GM10248 (cell line): ENCODE results near the gene GDF9.
"Not testable (repeated sequence)": the region's sequence is repeated elsewhere in the genome, so short reads cannot be mapped to it uniquely, and the experiment has no call there.

Source experiments
- CTCF ChIA-PET: fragments of 300-600 bp; sonication (Branson Sonifier 250); formaldehyde crosslinking; extraction: SDS; loops from one replicate; lab custom pipeline; 2021; ENCODE audit warnings: antibody characterized with exemption; lab: Yijun Ruan, JAX
- POLR2A ChIA-PET: fragments of 350-650 bp; sonication (Branson Sonifier 250); formaldehyde crosslinking; extraction: SDS; loops from one replicate; lab custom pipeline; 2020; ENCODE audit warnings: antibody characterized with exemption; lab: Yijun Ruan, JAX
- DNase-seq: peaks from one replicate; pipeline ENCODE4 v3.0.0; 2012; ENCODE audit errors: extremely low spot score
- TF ChIP-seq, protein P1 (sequence below): IDR thresholded peaks from 2 replicates; pipeline ENCODE4 v1.5.1; 2012; ENCODE audit warnings: mild to moderate bottlenecking, low read depth; ENCODE audit errors: extremely low read depth, missing control alignments, control extremely low read depth

The GDF9 gene

GRCh38 chr5:132856011-132856410 is 10.3 kb downstream of the GDF9 start:
- ChIA-PET CTCF (interaction anchor here (2.6 to 18.9 kb wide), 3 partner anchors 10 to 23 kb away, joined by 8 to 215 read pairs (median 41); partner anchors contain the start of genes GDF9, SHROOM1 and UQCRQ), POLR2A (no interaction called here)
- DNase-seq, result no peak
- TF ChIP-seq, protein P1, sequence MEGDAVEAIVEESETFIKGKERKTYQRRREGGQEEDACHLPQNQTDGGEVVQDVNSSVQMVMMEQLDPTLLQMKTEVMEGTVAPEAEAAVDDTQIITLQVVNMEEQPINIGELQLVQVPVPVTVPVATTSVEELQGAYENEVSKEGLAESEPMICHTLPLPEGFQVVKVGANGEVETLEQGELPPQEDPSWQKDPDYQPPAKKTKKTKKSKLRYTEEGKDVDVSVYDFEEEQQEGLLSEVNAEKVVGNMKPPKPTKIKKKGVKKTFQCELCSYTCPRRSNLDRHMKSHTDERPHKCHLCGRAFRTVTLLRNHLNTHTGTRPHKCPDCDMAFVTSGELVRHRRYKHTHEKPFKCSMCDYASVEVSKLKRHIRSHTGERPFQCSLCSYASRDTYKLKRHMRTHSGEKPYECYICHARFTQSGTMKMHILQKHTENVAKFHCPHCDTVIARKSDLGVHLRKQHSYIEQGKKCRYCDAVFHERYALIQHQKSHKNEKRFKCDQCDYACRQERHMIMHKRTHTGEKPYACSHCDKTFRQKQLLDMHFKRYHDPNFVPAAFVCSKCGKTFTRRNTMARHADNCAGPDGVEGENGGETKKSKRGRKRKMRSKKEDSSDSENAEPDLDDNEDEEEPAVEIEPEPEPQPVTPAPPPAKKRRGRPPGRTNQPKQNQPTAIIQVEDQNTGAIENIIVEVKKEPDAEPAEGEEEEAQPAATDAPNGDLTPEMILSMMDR, result no peak

GRCh38 chr5:132854992-132855391 is 11.3 kb downstream of the GDF9 start:
- CTCF ChIA-PET, result interaction anchor here (2.0 to 18.9 kb wide), 4 partner anchors 9 to 35 kb away, joined by 8 to 215 read pairs (median 26); partner anchors contain the start of genes GDF9, SHROOM1 and UQCRQ
- POLR2A ChIA-PET, result not testable (repeated sequence)

DNA sequence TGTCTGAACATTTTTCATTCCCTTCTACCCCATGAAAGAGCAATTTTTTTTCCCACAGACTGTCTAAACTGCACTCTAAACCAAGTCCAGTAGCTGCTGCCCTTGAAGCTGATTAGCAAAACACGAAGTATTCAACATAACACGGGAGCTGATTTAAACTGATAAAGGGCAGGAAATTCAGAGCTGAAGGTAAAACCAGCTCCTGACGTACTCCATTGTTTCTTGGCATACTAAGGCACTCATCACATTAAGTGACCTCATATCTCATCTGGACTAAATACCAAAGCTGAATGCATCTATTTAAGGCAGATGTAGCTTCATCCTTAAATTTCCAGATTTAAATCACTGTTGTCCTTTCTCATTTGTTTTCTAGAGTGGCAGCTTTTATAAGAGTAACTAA is 12.0 kb downstream of the GDF9 start:
- ChIA-PET POLR2A (no interaction called here), CTCF (interaction anchor here (0.9 to 18.9 kb wide), 5 partner anchors 9 to 328 kb away, joined by 3 to 215 read pairs (median 10); partner anchors contain the start of genes GDF9, SHROOM1 and UQCRQ)
- TF ChIP-seq, protein P1, result no peak
- no peak for DNase-seq

More at GRCh38 chr5:132854992-132855391, 11.3 kb downstream of the GDF9 start:
- not testable (repeated sequence) for DNase-seq

DNA sequence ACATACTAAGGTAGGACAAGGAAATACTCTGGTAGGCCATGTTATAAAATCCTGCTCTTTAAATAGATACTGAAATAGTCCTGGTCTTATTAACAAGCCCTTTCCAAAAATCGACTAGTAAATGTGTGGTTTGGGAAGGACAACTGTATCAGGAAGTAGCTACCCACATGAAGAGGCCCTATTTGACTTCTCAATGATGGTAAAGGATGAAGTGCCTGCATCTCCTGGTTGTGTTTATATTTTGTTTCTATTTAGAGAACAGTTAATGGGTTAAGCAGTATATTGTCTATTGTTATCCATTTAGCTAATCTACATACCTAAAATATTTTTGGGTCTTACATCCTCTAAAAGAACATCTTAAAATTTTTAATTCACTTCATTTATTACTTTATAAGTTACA is 12.5 kb downstream of the GDF9 start:
- POLR2A ChIA-PET, result no interaction called here

DNA sequence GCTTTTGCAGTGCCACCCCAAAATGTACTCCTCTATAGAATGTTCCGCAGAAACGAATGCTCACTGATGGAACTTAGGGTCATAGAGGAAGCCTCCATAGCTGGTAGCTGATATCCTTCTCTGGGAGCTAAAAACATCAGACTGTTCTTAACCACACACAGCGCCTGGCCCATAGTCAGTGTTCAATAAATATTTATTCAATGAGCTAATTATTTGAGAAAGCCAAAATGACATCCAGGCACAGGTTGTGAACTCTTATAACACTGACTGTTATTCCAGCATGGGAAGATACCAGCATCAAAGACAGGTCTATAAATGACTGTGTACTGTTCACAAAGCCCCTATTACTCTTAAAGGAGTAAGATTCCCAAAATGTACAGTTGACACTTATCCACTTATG is 12.9 kb downstream of the GDF9 start:
- ChIA-PET POLR2A (no interaction called here), CTCF (interaction anchor here (2.0 to 18.9 kb wide), 4 partner anchors 8 to 33 kb away, joined by 8 to 215 read pairs (median 26); partner anchors contain the start of genes GDF9, SHROOM1 and UQCRQ)
- DNase-seq, result no peak
- TF ChIP-seq, protein P1, result no peak

More for the DNA sequence above, 12.5 kb downstream of the GDF9 start:
- TF ChIP-seq, protein P1, result no peak
- CTCF ChIA-PET, result interaction anchor here (0.9 to 18.9 kb wide), 5 partner anchors 8 to 328 kb away, joined by 3 to 215 read pairs (median 10); partner anchors contain the start of genes GDF9, SHROOM1 and UQCRQ
- no peak for DNase-seq

GRCh38 chr5:132850066-132850465 is 16.2 kb downstream of the GDF9 start:
- no peak for DNase-seq
- CTCF ChIA-PET, result interaction anchor here (1.0 to 7.9 kb wide), 5 partner anchors 11 to 33 kb away, joined by 3 to 63 read pairs (median 4); partner anchors contain the start of gene SHROOM1
- TF ChIP-seq, protein P1, result no peak
- POLR2A ChIA-PET, result no interaction called here

- TF ChIP-seq, protein P1, result no peak
- ChIA-PET POLR2A (no interaction called here), CTCF (interaction anchor here (0.9 to 7.9 kb wide), 4 partner anchors 12 to 34 kb away, joined by 3 to 63 read pairs (median 7); no protein-coding TSS in a partner anchor)
- no peak for DNase-seq
Observed at GRCh38 chr5:132849347-132849746, 16.9 kb downstream of the GDF9 start.
